SK-N-MC (cell line): ENCODE results near the gene FOXF2.

Experiments
- EZH2 ChIP-seq: fragments of 200-600 bp; sonication (generic); IDR thresholded peaks from one replicate; pipeline ENCODE4 v1.6.1; 2017; ENCODE audit warnings: antibody characterized with exemption
- FOXP2 ChIP-seq: optimal IDR thresholded peaks from 2 replicates; pipeline ENCODE3; 2011; ENCODE audit warnings: mild to moderate bottlenecking, moderate library complexity; ENCODE audit not compliant: insufficient read depth; ENCODE audit errors: extremely low read length, control extremely low read depth
- POLR2AphosphoS5 ChIP-seq: IDR thresholded peaks from 2 replicates; pipeline ENCODE4 v1.6.1; 2012; ENCODE audit warnings: mild to moderate bottlenecking, low read depth, low read length, borderline replicate concordance

DNA sequence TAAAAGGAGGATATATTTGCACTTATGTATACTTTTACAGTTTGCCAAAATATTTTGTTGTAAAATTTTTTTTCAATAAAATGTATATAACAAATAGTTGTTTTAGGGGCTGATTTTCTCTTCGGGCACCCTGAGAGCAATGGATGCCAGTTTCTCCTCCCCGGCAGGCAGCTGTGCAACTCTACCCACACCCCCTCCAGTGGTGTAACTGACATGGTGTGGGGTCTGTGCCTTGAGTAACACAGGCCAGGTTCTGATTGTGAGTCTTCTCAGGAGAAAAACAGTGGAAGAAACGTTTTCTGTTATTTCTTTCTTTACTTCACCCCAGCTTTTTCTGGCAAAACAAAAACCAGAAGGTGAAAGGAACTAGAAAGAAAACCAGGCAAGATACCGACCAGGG lies 6.1 kb downstream of the FOXF2 start:
- no peak for TF ChIP-seq EZH2
- TF ChIP-seq FOXP2: no peak
- no peak for TF ChIP-seq POLR2AphosphoS5
